Right hindlimb (tissue), 1 donor: ENCODE measurements around the gene PCBP3.

ENCODE experiments used
- DNase-seq: peaks from one replicate; pipeline ENCODE4 v3.0.0-alpha.2; 2018

PCBP3 gene

GRCh38 chr21:45818276-45818903 lies 174.9 kb downstream of the PCBP3 start:
- no peak for DNase-seq

DNA sequence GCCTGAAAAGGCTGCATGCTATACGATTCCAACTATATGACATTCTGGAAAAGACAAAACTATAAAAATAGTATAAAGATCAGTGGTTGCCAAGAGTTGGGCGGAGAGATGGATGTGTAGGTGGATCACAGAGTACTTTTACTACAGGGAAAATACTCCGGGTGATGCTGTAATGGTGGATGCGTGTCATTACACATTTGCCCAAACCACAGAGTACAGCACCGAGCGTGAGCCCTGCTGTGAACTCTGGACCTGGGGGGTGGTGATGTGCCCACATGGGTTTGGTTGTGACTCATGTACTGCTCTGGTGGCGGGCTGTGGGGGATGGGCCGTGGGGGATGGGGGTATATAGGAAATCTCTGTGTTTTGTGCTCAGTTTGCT lies 175.4 kb downstream of the PCBP3 start:
- DNase-seq: peak; percentile 41

GRCh38 chr21:45819478-45820170 lies 176.1 kb downstream of the PCBP3 start:
- peak; percentile 49 for DNase-seq

DNA sequence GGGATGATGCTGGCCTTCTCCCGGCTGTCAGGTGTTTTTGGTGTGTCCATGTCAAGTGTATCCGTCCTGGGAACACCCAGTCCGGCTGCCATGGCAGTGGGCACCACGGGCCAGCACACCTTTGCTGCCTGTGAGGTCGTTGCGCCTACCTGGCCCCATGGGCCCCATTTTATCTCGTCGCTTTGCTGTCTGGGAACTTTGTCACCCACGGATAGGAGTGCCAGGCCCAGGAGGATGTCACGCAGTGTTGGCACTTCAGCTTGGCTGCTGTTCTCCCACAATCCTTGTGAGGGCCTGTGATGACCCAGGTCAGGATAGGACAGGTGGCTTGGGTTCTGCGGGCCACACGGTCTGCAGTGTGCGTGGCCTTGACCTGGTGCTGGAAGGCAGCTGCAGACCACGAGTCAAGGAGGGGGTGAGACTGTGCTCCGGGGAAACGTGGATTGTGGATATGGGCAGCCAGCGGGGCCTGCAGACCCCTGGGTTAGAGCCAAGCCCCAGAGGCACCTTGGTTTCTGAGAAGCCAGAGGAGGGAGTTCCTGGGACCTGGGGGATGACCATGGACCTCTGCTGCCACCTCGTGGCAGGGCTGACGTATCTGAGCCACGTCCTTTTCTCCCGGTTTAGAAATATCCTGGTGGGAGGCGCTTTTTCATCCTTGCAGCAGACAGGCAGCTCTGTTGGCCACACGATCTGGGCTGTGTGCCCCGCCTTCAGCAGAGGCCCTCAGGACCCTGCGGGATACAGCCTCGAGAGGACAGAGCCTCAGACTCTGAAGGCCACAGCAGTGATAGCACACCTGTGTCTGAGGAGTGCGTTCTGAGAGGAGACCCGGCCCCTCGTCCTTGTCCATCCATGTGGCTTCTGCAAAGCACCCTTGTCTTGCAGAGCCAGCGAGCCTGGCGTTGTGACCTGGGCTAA lies 176.9 kb downstream of the PCBP3 start:
- peak; percentile 89 for DNase-seq

DNA sequence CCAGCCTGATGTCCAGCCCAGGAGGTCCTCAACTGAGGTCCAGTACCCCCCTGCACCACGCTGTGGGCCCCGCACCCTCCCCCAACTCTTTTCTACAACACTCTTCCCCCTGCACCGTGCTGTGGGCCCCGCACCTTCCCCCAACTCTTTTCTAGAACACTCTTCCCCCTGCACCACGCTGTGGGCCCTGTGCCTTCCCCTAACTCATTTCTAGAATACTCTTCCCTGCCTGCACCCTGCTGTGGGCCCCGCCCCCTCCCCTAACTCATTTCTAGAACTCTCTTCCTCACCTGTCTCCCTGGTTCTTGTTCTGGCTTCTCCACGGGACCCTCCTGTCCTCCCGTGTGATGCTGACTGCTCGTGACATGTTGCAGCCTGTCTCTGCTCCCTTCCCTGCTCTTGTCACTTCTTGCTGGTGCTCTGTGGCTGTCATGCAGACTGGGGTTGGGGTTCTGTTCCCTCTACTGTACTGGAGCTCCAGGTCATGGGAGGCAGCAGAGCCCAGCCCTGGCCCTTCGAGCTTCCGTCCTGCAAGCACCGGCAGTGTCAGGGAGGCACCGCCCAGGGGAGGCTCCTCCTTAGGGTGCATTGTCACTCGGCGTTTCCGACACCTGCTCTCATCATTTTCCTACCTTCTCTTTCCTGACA lies 177.9 kb downstream of the PCBP3 start:
- no peak for DNase-seq

DNA sequence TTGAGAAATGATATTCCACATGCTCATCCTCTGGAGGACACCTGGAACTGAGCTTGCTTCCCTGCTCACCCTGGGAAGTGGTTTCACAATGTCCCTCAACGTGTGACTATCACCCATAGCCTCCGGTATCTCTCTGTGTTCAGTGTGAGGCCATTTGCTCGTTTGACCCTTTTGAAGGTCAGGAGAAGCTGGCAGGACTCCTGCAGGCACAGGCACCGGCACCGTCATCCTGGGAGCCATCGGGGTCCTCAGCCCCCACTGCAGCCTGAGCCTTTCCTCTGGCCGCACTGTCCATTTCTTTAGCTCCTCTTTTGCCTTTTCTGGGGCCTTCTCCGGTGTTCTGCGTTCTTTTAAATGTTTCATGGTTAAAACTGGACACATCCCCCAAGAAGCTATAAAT lies 178.5 kb downstream of the PCBP3 start:
- no peak for DNase-seq

DNA sequence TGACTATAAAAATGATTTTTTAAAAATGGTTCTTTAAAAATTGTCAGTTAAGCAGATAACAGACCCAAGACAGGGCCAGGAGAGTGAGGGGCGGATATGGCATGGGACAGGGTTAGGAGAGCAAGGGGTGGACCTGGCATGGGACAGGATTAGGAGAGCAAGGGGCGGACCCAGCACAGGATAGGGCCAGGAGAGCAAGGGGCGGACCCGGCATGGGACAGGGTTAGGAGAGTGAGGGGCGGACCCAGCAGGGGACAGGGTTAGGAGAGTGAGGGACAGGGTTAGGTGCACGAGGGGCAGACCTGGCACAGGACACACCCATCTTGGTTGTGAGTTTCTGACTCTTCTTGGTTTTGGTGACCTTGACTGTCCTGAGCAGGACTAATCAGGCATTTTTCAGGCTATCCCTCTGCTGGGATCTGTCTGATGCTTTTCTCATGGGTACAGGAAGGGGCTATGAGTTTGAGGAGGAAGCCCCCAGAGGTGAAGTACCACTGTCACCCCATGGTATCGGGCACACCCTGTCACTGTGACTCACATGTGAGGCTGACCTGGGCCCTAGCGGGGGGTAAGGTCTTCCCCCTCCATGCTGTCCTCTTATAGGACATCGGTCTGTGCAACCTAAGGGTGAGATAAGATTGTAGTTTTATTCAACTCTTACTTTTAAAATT lies 179.0 kb downstream of the PCBP3 start:
- no peak for DNase-seq

DNA sequence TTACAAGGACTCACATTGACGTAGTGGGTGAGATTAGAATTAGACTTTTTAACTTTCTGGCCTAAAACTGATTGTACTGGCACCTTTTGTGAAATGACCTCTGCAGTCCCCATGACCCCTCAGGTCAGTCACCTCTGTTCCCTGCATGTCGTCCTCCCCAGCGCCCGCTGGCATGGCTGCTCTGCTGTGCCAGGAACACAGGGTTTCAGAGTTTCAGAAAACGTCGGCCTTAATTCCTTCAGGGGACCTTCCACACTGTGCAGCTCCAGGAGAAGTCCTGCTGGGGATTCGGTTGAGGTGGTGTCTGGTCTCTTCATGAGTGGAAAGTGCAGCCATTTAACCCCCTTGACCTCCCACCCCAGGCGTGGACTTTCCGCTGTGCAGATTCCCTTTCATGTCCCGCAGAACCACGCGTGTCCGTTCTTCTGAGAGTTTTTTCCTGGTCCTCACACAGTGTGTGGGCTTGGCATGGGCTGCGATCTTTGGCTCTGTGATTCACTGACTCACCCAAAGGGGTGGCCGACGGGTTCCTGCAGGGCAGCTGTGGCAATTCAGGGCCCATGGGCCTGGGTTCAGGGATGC lies 179.7 kb downstream of the PCBP3 start:
- no peak for DNase-seq

- DNase-seq: no peak
Measured at GRCh38 chr21:45824546-45825215, 181.2 kb downstream of the PCBP3 start.

DNA sequence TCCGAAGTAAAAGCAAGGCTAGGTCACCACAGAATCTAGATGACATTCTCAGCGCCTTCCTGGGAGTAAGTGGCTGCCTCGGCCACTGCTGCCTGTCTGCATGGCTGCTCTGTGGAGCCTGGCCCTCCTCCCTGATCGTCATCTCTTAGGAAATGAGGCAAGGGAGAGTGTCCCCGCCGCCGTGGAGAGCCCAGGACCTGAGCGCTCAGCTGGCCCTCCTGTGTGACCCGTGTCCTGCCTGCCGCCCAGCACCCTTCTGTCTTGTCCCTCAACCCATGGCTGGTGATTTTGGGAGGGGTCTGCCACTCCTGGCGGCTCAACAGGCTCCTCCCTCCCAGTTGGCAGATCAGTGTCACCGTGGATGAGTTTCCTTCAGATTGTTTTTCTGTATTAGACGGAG lies 181.7 kb downstream of the PCBP3 start:
- no peak for DNase-seq

GRCh38 chr21:45826676-45827301 lies 183.3 kb downstream of the PCBP3 start:
- DNase-seq: no peak

DNA sequence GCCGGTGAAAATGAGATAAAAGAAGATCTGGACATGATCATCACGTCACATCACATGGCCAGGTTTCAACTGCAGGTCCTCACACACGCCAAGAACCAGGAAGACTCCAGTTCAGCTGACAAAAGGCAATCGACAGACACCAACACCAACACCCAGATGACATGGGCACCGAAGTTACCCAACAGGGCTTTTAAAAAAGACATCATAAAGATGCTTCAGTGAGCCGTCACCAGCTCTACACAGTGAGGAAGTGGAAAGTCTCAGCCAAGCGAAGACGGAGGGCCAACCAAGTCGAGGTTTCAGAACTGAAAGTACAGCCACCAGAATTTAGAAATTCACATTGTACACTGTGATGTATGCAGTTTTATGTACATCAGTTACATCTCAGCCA lies 183.8 kb downstream of the PCBP3 start:
- no peak for DNase-seq

DNA sequence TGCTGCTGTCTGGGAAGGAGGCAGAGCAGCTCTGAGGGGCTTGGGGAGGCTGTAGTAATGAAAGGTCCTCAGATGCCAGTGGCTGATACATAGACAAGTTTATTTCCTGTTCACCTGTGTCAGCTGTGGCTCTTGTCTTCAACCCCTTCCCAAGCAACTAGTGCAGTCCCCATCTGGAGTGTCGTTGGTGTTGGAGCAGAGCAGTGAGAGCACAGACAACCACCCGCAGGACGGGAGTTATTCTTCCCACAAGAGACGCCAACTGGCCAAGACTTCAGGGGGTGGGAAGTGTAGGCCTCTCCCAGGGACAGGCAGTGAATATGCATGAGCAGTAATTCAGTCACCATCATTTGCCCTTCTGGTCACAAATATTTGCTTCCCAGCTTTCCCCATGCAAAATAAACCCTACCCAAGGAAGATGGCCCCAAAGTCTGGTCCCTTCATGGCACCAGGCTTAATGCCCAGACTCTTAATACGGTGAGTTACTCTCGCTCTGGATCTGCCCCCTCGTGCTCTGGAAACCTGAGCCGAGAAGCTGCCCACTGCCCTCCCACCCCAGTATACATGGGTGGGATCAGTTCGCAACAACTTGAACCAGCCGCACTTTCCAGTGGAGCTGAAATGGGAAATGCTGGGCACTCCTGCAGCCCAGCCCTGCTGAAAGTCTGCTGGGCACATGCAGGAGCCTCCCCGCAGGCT lies 184.5 kb downstream of the PCBP3 start:
- DNase-seq: no peak

- DNase-seq: no peak
Measured at GRCh38 chr21:45828580-45829570, 185.3 kb downstream of the PCBP3 start.

DNA sequence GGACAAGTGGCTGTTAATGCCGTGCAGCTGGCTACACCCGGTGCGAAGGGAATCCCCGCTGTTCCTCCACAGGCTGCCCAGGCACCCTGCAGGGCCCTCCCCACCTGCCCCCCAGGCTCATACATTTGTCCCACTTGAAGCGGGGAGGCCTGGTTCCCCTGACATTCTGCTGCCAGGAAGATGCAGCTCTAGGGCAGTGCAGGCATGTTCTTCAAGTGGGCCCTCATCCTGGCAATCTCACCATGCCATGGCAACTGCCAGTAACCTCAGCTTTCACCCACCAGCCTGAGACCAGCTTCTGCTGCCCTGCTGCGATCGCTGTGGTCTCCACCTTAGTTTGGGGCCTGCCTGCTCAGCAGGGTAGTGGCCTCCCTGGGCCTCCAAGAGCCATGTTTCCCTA lies 186.1 kb downstream of the PCBP3 start:
- DNase-seq: no peak

GRCh38 chr21:45830221-45830640 lies 186.7 kb downstream of the PCBP3 start:
- peak; percentile 56 for DNase-seq

DNA sequence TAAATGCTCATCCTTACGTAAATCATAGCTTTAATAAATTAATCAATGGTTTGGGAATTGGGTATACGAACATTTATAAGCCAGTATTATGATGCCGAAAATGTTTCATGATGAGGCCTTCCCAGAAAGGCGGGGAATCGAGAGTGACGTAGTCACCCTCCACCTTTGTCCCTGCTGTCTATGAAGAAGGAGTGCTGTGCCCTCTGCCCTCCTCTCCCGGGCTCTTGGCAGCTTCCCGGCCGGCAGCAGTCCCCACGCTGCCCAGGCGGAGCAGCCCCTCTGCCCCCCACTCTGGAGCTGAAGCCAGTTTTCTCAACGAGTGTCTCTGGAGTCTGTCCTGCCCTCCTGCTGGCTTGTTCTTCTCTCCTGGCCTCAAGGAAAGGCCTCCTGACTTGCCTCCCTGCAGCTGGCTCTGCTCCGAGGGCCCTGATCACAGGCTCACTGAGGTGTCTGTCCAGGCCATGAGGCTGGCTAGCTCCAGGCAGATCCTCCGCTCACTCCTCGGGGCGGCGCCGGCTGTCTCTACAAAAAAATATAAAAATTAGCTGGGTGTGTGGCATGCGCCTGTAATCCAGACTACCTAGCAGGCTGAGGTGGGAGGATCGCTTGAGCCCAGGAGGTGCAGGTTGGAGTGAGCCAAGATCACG lies 187.3 kb downstream of the PCBP3 start:
- DNase-seq: no peak

DNA sequence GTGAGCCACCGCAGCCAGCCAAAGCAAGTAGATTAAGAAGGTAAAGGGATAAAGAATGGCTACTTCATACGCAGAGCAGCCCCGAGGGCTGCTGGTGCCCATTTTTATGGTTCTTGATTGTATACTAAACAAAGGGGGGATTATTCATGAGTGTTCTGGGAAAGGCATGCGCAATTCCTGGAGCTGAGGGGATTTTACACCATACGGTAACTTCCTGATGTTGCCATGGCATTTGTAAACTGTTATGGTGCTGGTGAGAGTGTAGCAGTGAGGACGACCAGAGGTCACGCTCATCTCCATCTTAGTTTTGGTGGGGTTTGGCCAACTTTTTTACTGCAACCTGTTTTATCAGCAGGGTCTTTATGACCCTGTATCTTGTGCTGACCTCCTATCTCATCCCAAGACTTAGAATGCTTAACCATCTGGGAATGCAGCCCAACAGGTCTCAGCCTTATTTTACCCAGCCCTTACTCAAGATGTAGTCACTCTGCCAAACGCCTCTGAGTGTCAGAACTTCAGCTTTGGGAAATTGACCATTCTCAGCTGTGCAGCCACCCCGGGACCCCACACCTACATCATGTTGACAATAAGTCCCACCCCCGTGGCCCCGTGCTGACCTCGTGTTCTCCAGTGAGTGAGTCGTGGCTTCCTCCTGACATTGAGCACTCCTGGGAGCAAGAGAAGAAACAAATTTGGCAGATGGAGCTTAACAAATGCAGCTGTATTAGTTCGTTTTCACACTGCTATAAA lies 188.6 kb downstream of the PCBP3 start:
- DNase-seq: no peak
